ENCODE data around the gene GRIFIN. TPM values are rescaled to one million over a fixed set of nuclear protein-coding genes. Genes with fewer than 3 reads are reported as not detected.

The GRIFIN gene
- total and polyA plus RNA-seq, 3 donors from 2014 or later: not detected

- Histone ChIP-seq H3K4me1 (peaks cover 16% of the 10 kb centered on the region), H3K9me3 (no peaks in the 10 kb centered on the region), H3K27ac (peak overlapping the region in 1 of 2 donors; percentile 41), H3K36me3 (ENCODE audit: low read depth, missing control alignments) (no peaks in the 10 kb centered on the region), H3K4me3 (no peak overlapping the region), H3K27me3 (no peaks in the 10 kb centered on the region)
- TF ChIP-seq CTCF (IDR thresholded peaks at IDR 0.05): no peak
- TF ChIP-seq POLR2A (IDR thresholded peaks at IDR 0.05): no peak
- no peak for DNase-seq
- intact Hi-C loops (cut with DNase I; ENCODE audit: low total_unique reads): no loop called here
- 67 to 77% methylated on average over 10 of the region's 10 CpGs for WGBS, 2 donors
Observed at GRCh38 chr7:2445047-2445446, 31.2 kb downstream of the GRIFIN start.

- Histone ChIP-seq H3K27me3 (no peaks in the 10 kb centered on the region), H3K27ac (peak overlapping the region in 1 of 2 donors; percentile 41)
- 48 to 52% methylated on average over 3 of the region's 3 CpGs for WGBS, 2 donors
Observed at GRCh38 chr7:2444476-2444875, 31.7 kb downstream of the GRIFIN start.

GRCh38 chr7:2443491-2443890 lies 32.7 kb downstream of the GRIFIN start:
- H3K4me1 ChIP-seq: peaks cover 20% of the 10 kb centered on the region
- H3K4me3 ChIP-seq: no peak overlapping the region
- no peak for TF ChIP-seq POLR2A (IDR thresholded peaks at IDR 0.05)
- no peak for TF ChIP-seq CTCF (IDR thresholded peaks at IDR 0.05)
- H3K9me3 ChIP-seq: no peaks in the 10 kb centered on the region
- no peaks in the 10 kb centered on the region for H3K27me3 ChIP-seq
- no peaks in the 10 kb centered on the region for H3K36me3 ChIP-seq (ENCODE audit: low read depth, missing control alignments)
- WGBS, 2 donors: 96 to 98% methylated on average over 9 of the region's 9 CpGs
- no peak for DNase-seq
- intact Hi-C loops (cut with DNase I; ENCODE audit: low total_unique reads): no loop called here
- H3K27ac ChIP-seq: no peak overlapping the region

More at GRCh38 chr7:2444476-2444875, 31.7 kb downstream of the GRIFIN start:
- Histone ChIP-seq H3K4me3 (no peak overlapping the region), H3K9me3 (no peaks in the 10 kb centered on the region), H3K4me1 (peaks cover 16% of the 10 kb centered on the region), H3K36me3 (ENCODE audit: low read depth, missing control alignments) (no peaks in the 10 kb centered on the region)
- intact Hi-C loops (cut with DNase I; ENCODE audit: low total_unique reads): no loop called here
- no peak for TF ChIP-seq CTCF (IDR thresholded peaks at IDR 0.05)
- DNase-seq: no peak

- DNase-seq: no peak
- H3K27me3 ChIP-seq: no peaks in the 10 kb centered on the region
- WGBS, 2 donors: 91 to 93% methylated on average over 5 of the region's 5 CpGs
- TF ChIP-seq CTCF (IDR thresholded peaks at IDR 0.05) (no peak), POLR2A (IDR thresholded peaks at IDR 0.05) (no peak)
- no peak overlapping the region for H3K4me3 ChIP-seq
- peak overlapping the region in 1 of 2 donors; percentile 32 for H3K27ac ChIP-seq
- no peaks in the 10 kb centered on the region for H3K36me3 ChIP-seq (ENCODE audit: low read depth, missing control alignments)
- intact Hi-C loops (cut with DNase I; ENCODE audit: low total_unique reads): no loop called here
- peaks cover 24% of the 10 kb centered on the region for H3K4me1 ChIP-seq
- no peaks in the 10 kb centered on the region for H3K9me3 ChIP-seq
Observed at GRCh38 chr7:2441430-2442058, 34.7 kb downstream of the GRIFIN start.

All from testis (tissue), 3 donors.